Panc1 (cell line): ENCODE data around the gene RND1.

ENCODE experiments used
- CTCF ChIP-seq: fragments of 450-650 bp; IDR thresholded peaks from 2 replicates; pipeline ENCODE4 v1.5.1; 2017; ENCODE audit warnings: mild to moderate bottlenecking
- REST ChIP-seq, 2 experiments: IDR thresholded peaks; 2 replicates each; pipeline ENCODE4 v1.6.1; 2011 to 2012; ENCODE audit warnings: low read depth in 2 of 2, control low read depth in 1 of 2, low read length in 1 of 2, mild to moderate bottlenecking in 1 of 2, moderate library complexity in 1 of 2; ENCODE audit not compliant: insufficient read depth in 1 of 2

- TF ChIP-seq CTCF (no peak), REST (IDR thresholded peaks at IDR 0.05; ENCODE audit: insufficient read depth in 1 of 2, low read depth in 2 of 2, low read length in 1 of 2) (no peak)
These were observed 11.2 kb downstream of the RND1 start for GRCh38 chr12:48854488-48854887.
